ENCODE results near the gene USP31. TPM values are rescaled to one million over a fixed set of nuclear protein-coding genes. Genes with fewer than 3 reads are reported as not detected.
A peak's percentile ranks its signal among the peaks of the same experiment; 100 is the strongest.

The USP31 gene
- total and polyA plus RNA-seq, 8 donors = 1.7 to 18.5 (median 5.8) TPM

GRCh38 chr16:23027386-23027785, 121.9 kb downstream of the USP31 start:
- H3K9me3 ChIP-seq = peaks cover 0 to 3% (median 1%) of the 10 kb centered on the region in 4 donors
- H3K4me1 ChIP-seq = no peaks in the 10 kb centered on the region
- H3K27me3 ChIP-seq = peaks cover 0 to 33% (median 5%) of the 10 kb centered on the region in 3 donors
- no peak overlapping the region for H3K27ac ChIP-seq
- DNase-seq = no peak
- intact Hi-C loops (cut with DNase I; ENCODE audit: low total_unique reads) = no loop called here
- TF ChIP-seq POLR2AphosphoS5 (IDR thresholded peaks at IDR 0.05) (no peak), EP300 (IDR thresholded peaks at IDR 0.05) (no peak), POLR2A (IDR thresholded peaks at IDR 0.05) (no peak), CTCF (IDR thresholded peaks at IDR 0.05) (no peak)
- no peak overlapping the region for H3K4me3 ChIP-seq
- no peaks in the 10 kb centered on the region for H3K36me3 ChIP-seq
- WGBS, 5 donors = 74 to 100% (median 94%) methylated on average over 1 of the region's 1 CpG

DNA sequence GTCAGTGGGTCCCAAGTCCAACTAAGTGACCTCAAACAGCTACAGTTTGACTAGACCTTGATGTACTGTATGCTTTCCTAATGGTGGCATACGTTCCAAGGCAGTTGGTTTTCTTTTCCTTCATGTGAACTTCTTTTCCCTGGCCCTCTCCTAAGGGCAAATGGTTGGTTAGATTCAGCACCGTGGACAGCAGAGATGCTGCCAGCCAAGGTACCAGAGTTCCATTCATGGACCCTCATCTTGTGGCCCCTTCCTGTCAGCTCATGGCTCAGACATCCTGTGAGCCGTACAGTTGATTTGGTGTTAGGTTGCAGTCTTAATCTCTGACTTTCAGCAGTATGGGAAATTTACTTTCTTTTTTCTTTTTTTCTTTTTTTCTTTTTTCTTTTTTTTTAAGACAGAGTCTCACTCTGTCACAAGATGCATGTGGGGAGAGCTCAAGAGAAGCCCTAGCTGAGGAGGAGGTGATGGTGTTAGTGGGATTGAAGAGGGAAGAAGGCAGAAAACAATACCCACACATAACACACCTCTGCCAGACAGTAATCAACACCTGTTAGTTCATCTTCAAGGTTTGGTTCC, 122.4 kb downstream of the USP31 start:
- intact Hi-C loops (cut with DNase I; ENCODE audit: low total_unique reads) = no loop called here
- Histone ChIP-seq H3K36me3 (no peaks in the 10 kb centered on the region), H3K4me3 (no peak overlapping the region), H3K9me3 (no peaks in the 10 kb centered on the region), H3K27ac (no peak overlapping the region), H3K27me3 (peaks cover 0 to 33% (median 6%) of the 10 kb centered on the region in 3 donors), H3K4me1 (no peaks in the 10 kb centered on the region)
- TF ChIP-seq EP300 (IDR thresholded peaks at IDR 0.05) (no peak), CTCF (IDR thresholded peaks at IDR 0.05) (no peak), POLR2A (IDR thresholded peaks at IDR 0.05) (no peak), POLR2AphosphoS5 (IDR thresholded peaks at IDR 0.05) (no peak)
- WGBS, 5 donors = 16 to 24% (median 16%) methylated on average over 3 of the region's 3 CpGs
- DNase-seq = peak in 1 of 2 donors; percentile 53

DNA sequence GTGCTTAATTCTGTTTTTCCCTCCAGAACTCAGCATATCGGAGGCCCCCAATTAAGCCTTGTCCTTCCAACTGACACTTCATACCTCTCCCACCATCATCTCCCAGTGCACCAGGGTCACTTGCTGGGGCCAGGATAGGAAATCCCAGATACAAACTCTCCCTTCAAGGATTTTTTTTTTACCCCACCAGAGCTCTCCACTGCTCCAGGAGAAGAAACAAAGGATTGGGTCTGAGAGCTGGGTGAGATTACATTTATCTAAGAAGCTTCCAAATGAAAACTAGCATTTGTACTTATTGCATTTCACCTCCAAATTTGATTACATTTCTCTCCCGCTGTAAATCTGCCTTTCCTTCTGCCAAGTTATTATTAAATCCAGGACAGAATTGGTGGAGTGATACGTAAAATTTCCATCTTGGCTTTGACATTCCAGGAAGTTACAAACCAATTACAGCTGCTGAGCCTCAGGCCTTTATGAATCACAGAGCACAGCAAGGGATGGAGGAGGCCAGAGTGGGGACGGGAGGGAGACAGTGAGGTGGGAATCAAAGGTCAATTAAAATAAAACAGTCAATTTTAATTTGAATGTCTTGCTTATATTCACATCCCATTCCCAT, 123.5 kb downstream of the USP31 start:
- peaks cover 0 to 32% (median 6%) of the 10 kb centered on the region in 3 donors for H3K27me3 ChIP-seq
- no peak overlapping the region for H3K4me3 ChIP-seq
- peak in 1 of 2 donors; percentile 10 for DNase-seq
- H3K9me3 ChIP-seq = no peaks in the 10 kb centered on the region
- no peaks in the 10 kb centered on the region for H3K4me1 ChIP-seq
- intact Hi-C loops (cut with DNase I; ENCODE audit: low total_unique reads) = no loop called here
- H3K27ac ChIP-seq = no peak overlapping the region
- TF ChIP-seq EP300 (IDR thresholded peaks at IDR 0.05) (no peak), POLR2A (IDR thresholded peaks at IDR 0.05) (no peak), POLR2AphosphoS5 (IDR thresholded peaks at IDR 0.05) (no peak), CTCF (IDR thresholded peaks at IDR 0.05) (no peak)
- no peaks in the 10 kb centered on the region for H3K36me3 ChIP-seq
- WGBS, 5 donors = 72 to 84% (median 74%) methylated on average over 4 of the region's 4 CpGs

DNA sequence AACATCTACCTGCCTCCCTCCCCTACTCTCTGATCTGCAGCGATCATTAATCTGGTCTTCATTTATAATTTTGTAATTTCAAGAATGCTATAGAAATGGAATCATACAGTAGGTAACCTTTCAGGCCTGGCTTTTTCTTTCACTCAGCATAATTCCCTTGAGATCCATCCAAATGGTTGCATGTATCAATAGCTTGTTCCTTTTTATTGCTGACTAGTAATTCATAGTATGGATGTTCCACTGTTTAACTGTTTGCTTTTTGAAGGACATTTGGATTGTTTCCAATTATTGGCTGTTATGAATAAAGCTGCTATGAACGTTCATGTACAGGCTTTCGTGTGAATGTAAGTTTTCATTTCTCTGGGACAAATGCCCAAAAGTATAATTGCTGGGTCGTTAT, 125.2 kb downstream of the USP31 start:
- Histone ChIP-seq H3K4me1 (no peaks in the 10 kb centered on the region), H3K9me3 (no peaks in the 10 kb centered on the region), H3K27me3 (peaks cover 0 to 30% (median 6%) of the 10 kb centered on the region in 3 donors), H3K27ac (no peak overlapping the region), H3K36me3 (no peaks in the 10 kb centered on the region), H3K4me3 (no peak overlapping the region)
- DNase-seq = no peak
- WGBS, 5 donors = 58 to 79% (median 75%) methylated on average over 4 of the region's 4 CpGs
- intact Hi-C loops (cut with DNase I; ENCODE audit: low total_unique reads) = no loop called here
- TF ChIP-seq EP300 (IDR thresholded peaks at IDR 0.05) = no peak
- TF ChIP-seq POLR2A (IDR thresholded peaks at IDR 0.05) = no peak
- no peak for TF ChIP-seq POLR2AphosphoS5 (IDR thresholded peaks at IDR 0.05)
- no peak for TF ChIP-seq CTCF (IDR thresholded peaks at IDR 0.05)
